Hematopoietic multipotent progenitor cell treated with erythropoietin and hydrocortisone succinate and interleukin-3 and kit ligand, for 6 days (in vitro differentiated cells): ENCODE measurements around the gene SNX9.

ENCODE experiments used
- DNase-seq: peaks from one replicate; pipeline ENCODE4 v3.0.0-alpha.2; 2015

Gene SNX9

GRCh38 chr6:157982563-157983405 lies 159.7 kb downstream of the SNX9 start:
- peak; percentile 14 for DNase-seq

- DNase-seq: no peak
These were observed 160.5 kb downstream of the SNX9 start for GRCh38 chr6:157983406-157984119.

- no peak for DNase-seq
These were observed 161.1 kb downstream of the SNX9 start for GRCh38 chr6:157984128-157984527.

- no peak for DNase-seq
These were observed 161.7 kb downstream of the SNX9 start for GRCh38 chr6:157984686-157985225.

- DNase-seq: no peak
These were observed 162.5 kb downstream of the SNX9 start for GRCh38 chr6:157985378-157986155.

GRCh38 chr6:157987788-157988699 lies 165.0 kb downstream of the SNX9 start:
- no peak for DNase-seq

- no peak for DNase-seq
These were observed 165.6 kb downstream of the SNX9 start for GRCh38 chr6:157988700-157989063.

GRCh38 chr6:157989541-157990289 lies 166.7 kb downstream of the SNX9 start:
- DNase-seq: no peak

- no peak for DNase-seq
These were observed 167.4 kb downstream of the SNX9 start for GRCh38 chr6:157990321-157991066.

- DNase-seq: no peak
These were observed 168.0 kb downstream of the SNX9 start for GRCh38 chr6:157991067-157991432.

GRCh38 chr6:157993076-157993475 lies 170.0 kb downstream of the SNX9 start:
- DNase-seq: no peak

- no peak for DNase-seq
These were observed 171.2 kb downstream of the SNX9 start for GRCh38 chr6:157994125-157994795.
